Lower lobe of right lung (tissue), 2 donors: ENCODE results near the gene VEPH1. TPM values are rescaled to one million over a fixed set of nuclear protein-coding genes. Genes with fewer than 3 reads are reported as not detected.

ENCODE experiments used
- ATAC-seq, 2 donors: fragments of 200-7000 bp; cut with Tn5 transposase; one replicate each; pipeline ENCODE4 v1.9.1; 2020 to 2022; ENCODE audit warnings: mild to moderate bottlenecking in 2 of 2, moderate library complexity in 2 of 2
- DNase-seq: peaks from one replicate; pipeline ENCODE4 v3.0.0-alpha.2; 2020
- H3K27ac ChIP-seq: fragments of 200-600 bp; one replicate; pipeline ENCODE4 v1.8.0; 2022
- H3K27me3 ChIP-seq: fragments of 200-600 bp; one replicate; pipeline ENCODE4 v1.8.0; 2022; ENCODE audit warnings: low read depth
- H3K36me3 ChIP-seq: fragments of 200-600 bp; one replicate; pipeline ENCODE4 v1.8.0; 2022; ENCODE audit warnings: mild to moderate bottlenecking
- H3K4me1 ChIP-seq: fragments of 200-600 bp; one replicate; pipeline ENCODE4 v1.8.0; 2022
- H3K4me3 ChIP-seq: fragments of 200-600 bp; one replicate; pipeline ENCODE4 v1.8.0; 2022; ENCODE audit warnings: mild to moderate bottlenecking
- H3K9me3 ChIP-seq: fragments of 200-600 bp; one replicate; pipeline ENCODE4 v1.8.0; 2022
- intact Hi-C: fragments of 100-400 bp; cut with DNase I; formaldehyde crosslinking; loops from one replicate; pipeline ENCODE4 v1.11.0; 2022
- total RNA-seq: library from RNA; stranded (reverse); fragmentation: NEBNext Ultra II Directional; extraction: Animal tissue kit (Norgen Biotek cat#: 25700); gene quantifications from one replicate; pipeline ENCODE4 v1.2.1, GENCODE V29; 2021
- TF ChIP-seq, protein P1 (sequence below): fragments of 200-600 bp; IDR thresholded peaks from one replicate; pipeline ENCODE4 v1.8.0; 2022; ENCODE audit warnings: antibody characterized with exemption, mild to moderate bottlenecking
- donor health status: DM: no; HTN: yes; CAD: no; lungs with severe emphysema.

Gene VEPH1
- total RNA-seq, 1 donor from 2014 or later: 116 TPM

DNA sequence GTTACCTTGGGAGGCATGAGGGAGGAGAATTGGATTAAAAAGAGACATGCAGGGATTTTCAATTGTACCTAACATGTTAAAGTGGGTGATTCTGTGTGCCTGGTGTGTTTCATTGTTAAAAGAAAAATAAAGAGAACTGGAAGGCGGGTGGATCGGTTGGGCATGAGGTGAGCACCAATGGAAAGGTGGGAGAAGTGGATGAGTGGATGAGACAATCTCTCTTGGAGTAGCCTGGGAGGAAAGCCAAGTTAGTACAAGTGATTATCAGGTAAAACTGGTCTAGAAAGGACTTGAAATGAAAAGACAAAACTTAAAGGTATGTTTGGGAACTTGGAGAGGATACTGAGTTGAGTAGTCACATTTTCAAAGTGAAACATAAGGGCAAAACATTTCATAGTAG is 12.1 kb downstream of the VEPH1 start:
- H3K36me3 ChIP-seq: no peaks in the 10 kb centered on the region
- TF ChIP-seq, protein P1, sequence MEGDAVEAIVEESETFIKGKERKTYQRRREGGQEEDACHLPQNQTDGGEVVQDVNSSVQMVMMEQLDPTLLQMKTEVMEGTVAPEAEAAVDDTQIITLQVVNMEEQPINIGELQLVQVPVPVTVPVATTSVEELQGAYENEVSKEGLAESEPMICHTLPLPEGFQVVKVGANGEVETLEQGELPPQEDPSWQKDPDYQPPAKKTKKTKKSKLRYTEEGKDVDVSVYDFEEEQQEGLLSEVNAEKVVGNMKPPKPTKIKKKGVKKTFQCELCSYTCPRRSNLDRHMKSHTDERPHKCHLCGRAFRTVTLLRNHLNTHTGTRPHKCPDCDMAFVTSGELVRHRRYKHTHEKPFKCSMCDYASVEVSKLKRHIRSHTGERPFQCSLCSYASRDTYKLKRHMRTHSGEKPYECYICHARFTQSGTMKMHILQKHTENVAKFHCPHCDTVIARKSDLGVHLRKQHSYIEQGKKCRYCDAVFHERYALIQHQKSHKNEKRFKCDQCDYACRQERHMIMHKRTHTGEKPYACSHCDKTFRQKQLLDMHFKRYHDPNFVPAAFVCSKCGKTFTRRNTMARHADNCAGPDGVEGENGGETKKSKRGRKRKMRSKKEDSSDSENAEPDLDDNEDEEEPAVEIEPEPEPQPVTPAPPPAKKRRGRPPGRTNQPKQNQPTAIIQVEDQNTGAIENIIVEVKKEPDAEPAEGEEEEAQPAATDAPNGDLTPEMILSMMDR: no peak
- H3K4me3 ChIP-seq: no peak overlapping the region
- H3K4me1 ChIP-seq: no peaks in the 10 kb centered on the region
- peak; percentile 81 to 86 for ATAC-seq
- H3K9me3 ChIP-seq: no peaks in the 10 kb centered on the region
- H3K27ac ChIP-seq: no peak overlapping the region
- H3K27me3 ChIP-seq: no peaks in the 10 kb centered on the region
- intact Hi-C loops: no loop called here
- DNase-seq: no peak

DNA sequence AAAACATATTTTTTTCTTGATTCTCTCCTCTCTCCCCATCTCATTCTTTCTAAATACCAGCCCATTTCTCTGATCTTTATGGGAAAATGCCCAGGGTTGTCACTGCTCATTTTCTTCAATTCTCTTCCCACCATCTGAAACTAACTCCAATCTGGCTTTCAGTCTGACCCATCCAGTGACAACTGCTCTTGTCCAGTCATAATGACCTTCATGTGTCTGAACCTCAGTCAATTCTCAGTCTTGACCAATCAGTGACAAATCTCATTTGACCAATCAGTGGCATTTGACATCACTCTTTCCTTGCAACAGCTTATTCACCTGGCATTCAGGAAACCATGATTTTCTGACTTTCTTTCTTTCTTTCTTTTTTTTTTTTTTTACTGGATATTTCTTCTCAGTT is 15.1 kb downstream of the VEPH1 start:
- intact Hi-C loops: no loop called here
- H3K9me3 ChIP-seq: no peaks in the 10 kb centered on the region
- no peak overlapping the region for H3K4me3 ChIP-seq
- ATAC-seq (no peak), DNase-seq (no peak)
- H3K27me3 ChIP-seq: no peaks in the 10 kb centered on the region
- TF ChIP-seq, protein P1: no peak
- no peaks in the 10 kb centered on the region for H3K36me3 ChIP-seq
- H3K27ac ChIP-seq: no peak overlapping the region
- H3K4me1 ChIP-seq: no peaks in the 10 kb centered on the region

DNA sequence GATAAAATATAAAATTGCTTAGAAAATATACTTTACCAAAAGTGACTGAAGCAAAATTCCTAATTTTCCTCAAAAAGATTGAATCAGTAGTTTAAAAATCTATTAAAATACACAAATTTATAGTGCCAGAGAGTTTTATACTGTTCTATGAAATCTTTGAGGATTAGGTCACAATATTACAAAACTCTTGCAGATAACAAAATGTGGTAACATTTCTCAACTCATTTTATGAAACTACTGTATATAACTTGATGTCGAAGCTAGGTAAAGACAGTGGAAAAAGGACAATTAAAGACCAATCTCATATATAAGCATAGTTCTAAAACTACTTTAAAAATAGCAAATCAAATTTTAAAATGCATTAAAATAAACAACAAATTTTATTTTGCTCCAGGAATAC is 15.9 kb downstream of the VEPH1 start:
- Histone ChIP-seq H3K36me3 (no peaks in the 10 kb centered on the region), H3K9me3 (no peaks in the 10 kb centered on the region), H3K27me3 (no peaks in the 10 kb centered on the region), H3K4me1 (no peaks in the 10 kb centered on the region), H3K4me3 (no peak overlapping the region), H3K27ac (no peak overlapping the region)
- DNase-seq: no peak
- TF ChIP-seq, protein P1: no peak
- no peak for ATAC-seq
- intact Hi-C loops: no loop called here

DNA sequence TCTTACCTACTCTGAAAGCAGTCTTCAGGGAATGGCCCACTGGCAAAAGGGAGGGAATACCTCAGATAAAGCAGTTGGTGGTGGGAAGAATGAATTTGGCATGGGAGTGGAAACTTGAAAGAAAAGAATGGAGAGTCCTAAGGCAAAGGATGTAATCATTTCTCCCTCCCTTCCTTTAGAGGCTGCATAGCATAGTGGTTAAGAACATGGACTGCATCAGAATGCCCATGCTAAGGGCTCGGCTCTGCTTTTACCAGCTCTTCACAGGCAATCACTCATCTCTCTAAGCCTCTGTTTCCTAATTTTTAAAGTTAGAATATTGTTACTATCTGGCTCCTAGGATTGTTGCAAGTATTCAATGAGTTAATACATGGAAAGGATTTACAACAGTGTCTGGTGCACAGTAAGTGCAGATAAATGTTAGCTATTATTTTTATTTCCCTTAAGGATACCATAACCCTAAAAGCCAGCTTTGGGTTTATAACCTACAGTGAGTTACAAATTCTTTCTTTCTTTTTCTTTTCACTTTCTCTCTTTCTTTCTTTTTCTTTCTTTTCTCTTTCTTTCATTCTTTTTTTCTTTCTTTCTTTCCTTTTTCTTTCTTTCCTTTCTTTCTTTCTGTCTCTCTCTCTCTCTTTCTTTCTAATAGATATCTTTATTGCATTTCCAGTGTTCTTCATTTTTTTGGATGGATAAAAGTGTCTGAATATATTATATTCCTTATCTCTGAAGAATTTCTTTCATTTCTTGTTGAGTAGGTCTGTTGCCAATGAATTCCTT is 23.6 kb downstream of the VEPH1 start:
- ATAC-seq (no peak), DNase-seq (no peak)
- no peak overlapping the region for H3K27ac ChIP-seq
- H3K36me3 ChIP-seq: no peaks in the 10 kb centered on the region
- TF ChIP-seq, protein P1: no peak
- intact Hi-C loops: no loop called here
- H3K4me1 ChIP-seq: no peaks in the 10 kb centered on the region
- no peak overlapping the region for H3K4me3 ChIP-seq
- H3K27me3 ChIP-seq: no peaks in the 10 kb centered on the region
- no peaks in the 10 kb centered on the region for H3K9me3 ChIP-seq

DNA sequence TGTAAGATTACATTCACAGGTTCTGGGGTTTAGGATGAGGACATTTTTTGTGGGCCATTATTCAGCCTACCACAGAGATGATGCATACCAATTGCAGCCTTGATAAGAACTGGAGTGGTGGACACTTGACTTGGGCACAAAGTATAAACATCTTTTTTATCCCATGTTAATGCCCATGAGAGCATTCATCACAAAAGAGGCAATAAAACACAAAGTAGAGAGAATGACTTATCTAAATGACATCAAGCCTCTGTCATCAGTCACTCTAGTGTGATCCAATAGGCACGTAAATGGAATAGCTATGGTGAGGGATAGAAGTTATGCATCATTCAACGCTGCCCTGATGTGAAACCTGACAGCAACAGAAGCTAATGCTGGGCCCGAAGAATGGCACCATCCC is 25.8 kb downstream of the VEPH1 start:
- Histone ChIP-seq H3K27me3 (no peaks in the 10 kb centered on the region), H3K9me3 (no peaks in the 10 kb centered on the region), H3K4me3 (no peak overlapping the region), H3K4me1 (no peaks in the 10 kb centered on the region), H3K27ac (no peak overlapping the region), H3K36me3 (no peaks in the 10 kb centered on the region)
- TF ChIP-seq, protein P1: no peak
- intact Hi-C loops: no loop called here
- DNase-seq (no peak), ATAC-seq (no peak)
